HepG2 (cell line): ENCODE data around the gene FBRSL1. TPM values are rescaled to one million over a fixed set of nuclear protein-coding genes. Genes with fewer than 3 reads are reported as not detected.

Experiments used
- ATAC-seq: fragments of 200-7000 bp; cut with Tn5 transposase; 3 replicates; pipeline ENCODE4 v1.9.1; 2020; ENCODE audit warnings: mild to moderate bottlenecking, moderate library complexity
- BruUV-seq: library from RNA; stranded (reverse); fragments of 400-500 nt; replicated peaks from 2 replicates; lab custom pipeline; 2021; lab: Mats Ljungman, UMichigan
- CTCF ChIA-PET: fragments of 300-600 bp; formaldehyde crosslinking; extraction: SDS; loops from one replicate; lab custom pipeline; 2021; ENCODE audit warnings: low total read pairs, inconsistent platforms, low intra/inter-chr PET ratio; lab: Yijun Ruan, JAX
- POLR2A ChIA-PET: fragments of 350-600 bp; sonication (Branson Sonifier 250); formaldehyde crosslinking; loops from one replicate; lab custom pipeline; 2020; ENCODE audit warnings: antibody characterized with exemption, inconsistent platforms; lab: Yijun Ruan, JAX
- DNase-seq: peaks from one replicate; pipeline ENCODE4 v3.0.0-alpha.2; 2015; ENCODE audit warnings: low spot score
- FAIRE-seq: peaks from 3 replicates; lab custom pipeline; 2011; peaks lifted over from hg19 to GRCh38; lab: Jason Lieb, UNC
- H2AFZ ChIP-seq: one replicate; pipeline ENCODE4 v1.6.1; 2011; ENCODE audit warnings: low read length, inconsistent platforms
- H3K27ac ChIP-seq: fragments of 300-600 bp; 3 replicates; pipeline ENCODE4 v1.8.0; 2011; ENCODE audit warnings: mixed run types, mild to moderate bottlenecking, mixed read lengths, low read length, inconsistent platforms; ENCODE audit not compliant: insufficient read depth; ENCODE audit errors: extremely low read length
- H3K27me3 ChIP-seq, 2 experiments: fragments of 200-600 bp in 1 of 2; 2 replicates in 1 of 2; 3 replicates in 1 of 2; pipeline versions ENCODE4 v1.6.0 to v1.8.0; 2011; ENCODE audit warnings: low read length in 2 of 2, mild to moderate bottlenecking in 2 of 2, moderate library complexity in 2 of 2, inconsistent platforms in 1 of 2; ENCODE audit not compliant: insufficient read depth in 2 of 2, control insufficient read depth in 1 of 2
- H3K36me3 ChIP-seq, 2 experiments: fragments of 200-600 bp in 1 of 2; replicated peaks in 1 of 2; 2 replicates in 1 of 2; 3 replicates in 1 of 2; pipeline versions ENCODE4 v1.5.1 to v1.8.0; 2011; ENCODE audit warnings: low read length in 2 of 2, inconsistent platforms in 1 of 2; ENCODE audit not compliant: insufficient read depth in 2 of 2, control insufficient read depth in 1 of 2
- H3K4me1 ChIP-seq: 2 replicates; pipeline ENCODE4 v1.5.1; 2012; ENCODE audit warnings: low read length, inconsistent platforms; ENCODE audit not compliant: insufficient read depth
- H3K4me2 ChIP-seq: 2 replicates; pipeline ENCODE4 v1.6.0; 2011; ENCODE audit warnings: low read depth, low read length, inconsistent platforms
- H3K4me3 ChIP-seq, 3 experiments: fragments of 200-600 bp in 1 of 3; sonication (generic), shearing (Covaris generic) in 1 of 3; replicated peaks in 1 of 3; 2 replicates each; pipeline ENCODE4 v1.5.1; 2011 to 2016; ENCODE audit warnings: low read length in 3 of 3, inconsistent platforms in 2 of 3, low read depth in 2 of 3, mild to moderate bottlenecking in 2 of 3, control low read depth in 1 of 3, mixed read lengths in 1 of 3; ENCODE audit not compliant: insufficient read depth in 1 of 3
- H3K79me2 ChIP-seq: one replicate; pipeline ENCODE4 v1.6.1; 2011; ENCODE audit warnings: low read length, inconsistent platforms; ENCODE audit not compliant: insufficient read depth
- H3K9ac ChIP-seq: 2 replicates; pipeline ENCODE4 v1.6.0; 2011; ENCODE audit warnings: mild to moderate bottlenecking, low read depth, low read length, inconsistent platforms; ENCODE audit not compliant: insufficient read depth
- H3K9me3 ChIP-seq: 2 replicates; pipeline ENCODE4 v1.5.1; 2012; ENCODE audit warnings: mild to moderate bottlenecking, low read length
- H4K20me1 ChIP-seq: 2 replicates; pipeline ENCODE4 v1.6.0; 2011; ENCODE audit warnings: inconsistent platforms, mild to moderate bottlenecking, low read length, moderate library complexity; ENCODE audit not compliant: insufficient read depth
- HES4 ChIP-seq: sonication (generic); formaldehyde crosslinking; IDR thresholded peaks from 2 replicates; pipeline ENCODE4 v1.9.0; 2021; ENCODE audit warnings: mild to moderate bottlenecking, missing genetic modification reagents, borderline replicate concordance
- NR2F6 ChIP-seq, 2 experiments: IDR thresholded peaks; 2 replicates each; pipeline ENCODE4 v1.6.1; 2016; ENCODE audit warnings: antibody characterized with exemption in 1 of 2, mild to moderate bottlenecking in 1 of 2
- RORA ChIP-seq: sonication (generic); formaldehyde crosslinking; IDR thresholded peaks from 2 replicates; pipeline ENCODE4 v1.5.0; 2020; ENCODE audit warnings: mild to moderate bottlenecking, missing genetic modification reagents, moderate library complexity
- SOX5 ChIP-seq: IDR thresholded peaks from 2 replicates; pipeline ENCODE4 v1.6.1; 2016; ENCODE audit warnings: borderline replicate concordance
- ZBED4 ChIP-seq: sonication (generic); formaldehyde crosslinking; IDR thresholded peaks from 2 replicates; pipeline ENCODE4 v1.4.0; 2020; ENCODE audit warnings: missing genetic modification reagents, borderline replicate concordance
- ZBTB49 ChIP-seq: sonication (generic); formaldehyde crosslinking; IDR thresholded peaks from 2 replicates; pipeline ENCODE4 v1.4.0; 2020; ENCODE audit warnings: missing genetic modification reagents, borderline replicate concordance
- ZNF891 ChIP-seq: sonication (generic); formaldehyde crosslinking; IDR thresholded peaks from 2 replicates; pipeline ENCODE4 v1.5.0; 2020; ENCODE audit warnings: mild to moderate bottlenecking, missing genetic modification reagents
- WGBS: methylation state at CpG from one replicate; pipeline ENCODE4 v1.1.6; 2017; ENCODE audit warnings: low lambda C conversion rate; 5-methylcytosine and 5-hydroxymethylcytosine counted together
- in situ Hi-C: cut with HindIII; loops from 2 replicates; pipeline ENCODE4 v1.10.0; 2017; ENCODE audit warnings: low pct_unique_long_range_greater_than_20kb; ENCODE audit not compliant: extremely low pct_ligation_motif_present
- intact Hi-C: fragments of 100-400 bp; cut with micrococcal nuclease; formaldehyde crosslinking; loops from one replicate; pipeline ENCODE4 v1.10.0; 2022; ENCODE audit not compliant: unreplicated experiment
- polyA plus RNA-seq, 8 experiments: library from polyadenylated mRNA; depleted of rRNA in 3 of 8; stranded (reverse) in 7 of 8; unstranded in 1 of 8; fragments of >200 nt; fragmentation: Illumina TruSeq in 4 of 8; extraction: Trizol in 4 of 8; gene quantifications; 2 replicates each; pipeline versions ENCODE4 v1.2.1 to v1.2.3, GENCODE V29; 2011 to 2016; ENCODE audit warnings: low read depth in 4 of 8, missing spikeins in 1 of 8, mixed read lengths in 1 of 8; ENCODE audit not compliant: insufficient read depth in 1 of 8
- total RNA-seq, 5 experiments: library from RNA; depleted of rRNA; stranded (reverse); fragments of >200 nt; fragmentation: Illumina TruSeq; extraction: Trizol; gene quantifications; 2 replicates each; pipeline ENCODE4 v1.2.3, GENCODE V29; 2016; ENCODE audit warnings: low read depth in 1 of 5
- TF ChIP-seq, protein P1 (sequence below): IDR thresholded peaks from 2 replicates; pipeline ENCODE4 v1.6.1; 2016

Gene FBRSL1
- total and polyA plus RNA-seq, 2 of the 13 experiments (the other 11 are each of a cell fraction or from before 2014, with no cell fraction given): 3.6 to 7.9 TPM

DNA sequence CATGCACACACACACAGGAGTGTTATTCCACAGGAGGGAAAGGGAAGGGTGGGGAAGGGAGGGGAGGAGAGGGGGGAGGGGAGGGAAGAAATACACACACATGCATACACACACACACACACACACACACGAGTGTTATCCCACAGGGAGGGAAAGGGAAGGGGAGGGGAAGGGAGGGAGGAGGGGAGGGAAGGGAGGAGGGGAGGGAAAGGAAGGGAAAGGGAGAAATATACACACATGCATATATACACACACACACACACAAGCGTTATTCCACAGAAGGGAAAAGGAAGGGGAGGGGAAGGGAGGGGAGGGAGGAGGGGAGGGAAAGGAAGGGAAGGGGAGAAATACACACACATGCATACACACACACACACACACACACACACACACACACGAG is 19.6 kb upstream of the FBRSL1 start:
- no peak for DNase-seq

More for the DNA sequence above, 19.6 kb upstream of the FBRSL1 start:
- CTCF ChIA-PET: no interaction called here
- intact Hi-C loops: loop anchor here (10.0 kb wide), 1 partner anchor 46 kb away; no protein-coding TSS in a partner anchor
- TF ChIP-seq SOX5 (no peak), ZNF891 (no peak), ZBTB49 (CRISPR knock-in tag) (no peak), HES4 (no peak), RORA (CRISPR knock-in tag) (no peak), NR2F6 (IDR thresholded peaks at IDR 0.05) (no peak), NR2F6 (CRISPR knock-in tag; IDR thresholded peaks at IDR 0.05) (no peak), ZBED4 (CRISPR knock-in tag) (no peak)
- TF ChIP-seq, protein P1, sequence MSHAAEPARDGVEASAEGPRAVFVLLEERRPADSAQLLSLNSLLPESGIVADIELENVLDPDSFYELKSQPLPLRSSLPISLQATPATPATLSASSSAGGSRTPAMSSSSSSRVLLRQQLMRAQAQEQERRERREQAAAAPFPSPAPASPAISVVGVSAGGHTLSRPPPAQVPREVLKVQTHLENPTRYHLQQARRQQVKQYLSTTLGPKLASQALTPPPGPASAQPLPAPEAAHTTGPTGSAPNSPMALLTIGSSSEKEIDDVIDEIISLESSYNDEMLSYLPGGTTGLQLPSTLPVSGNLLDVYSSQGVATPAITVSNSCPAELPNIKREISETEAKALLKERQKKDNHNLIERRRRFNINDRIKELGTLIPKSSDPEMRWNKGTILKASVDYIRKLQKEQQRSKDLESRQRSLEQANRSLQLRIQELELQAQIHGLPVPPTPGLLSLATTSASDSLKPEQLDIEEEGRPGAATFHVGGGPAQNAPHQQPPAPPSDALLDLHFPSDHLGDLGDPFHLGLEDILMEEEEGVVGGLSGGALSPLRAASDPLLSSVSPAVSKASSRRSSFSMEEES: no peak
- H2AFZ ChIP-seq: no peak overlapping the region
- no peaks in the 10 kb centered on the region for H4K20me1 ChIP-seq
- in situ Hi-C loops: no loop called here
- 0% methylated on average over 3 of the region's 3 CpGs for WGBS
- no peaks in the 10 kb centered on the region for H3K79me2 ChIP-seq
- no peak overlapping the region for H3K27ac ChIP-seq
- H3K4me1 ChIP-seq: peaks cover 41% of the 10 kb centered on the region
- ATAC-seq (no peak), FAIRE-seq (no peak)
- H3K9me3 ChIP-seq: no peaks in the 10 kb centered on the region
- no peak overlapping the region for H3K4me3 ChIP-seq
- no peak overlapping the region for H3K9ac ChIP-seq
- no TSS peak for BruUV-seq
- POLR2A ChIA-PET: no interaction called here
- peaks cover 7 to 30% of the 10 kb centered on the region in 2 experiments for H3K27me3 ChIP-seq
- no peaks in the 10 kb centered on the region for H3K36me3 ChIP-seq
- H3K4me2 ChIP-seq: no peak overlapping the region
